Activated CD4-positive, CD25-positive, alpha-beta regulatory T cell treated with anti-CD3 and anti-CD28 coated beads, Interleukin-2, amount 50 U/mL, for 24 hours (primary cell): ENCODE data around the gene PHACTR1.

Source experiments
- ATAC-seq, 2 donors: fragments of 150-1000 bp; cut with Tn5 transposase; one replicate each; pipeline ENCODE4 v1.10.0; 2021; ENCODE audit warnings: mild to moderate bottlenecking in 1 of 2, moderate library complexity in 1 of 2

Gene PHACTR1

DNA sequence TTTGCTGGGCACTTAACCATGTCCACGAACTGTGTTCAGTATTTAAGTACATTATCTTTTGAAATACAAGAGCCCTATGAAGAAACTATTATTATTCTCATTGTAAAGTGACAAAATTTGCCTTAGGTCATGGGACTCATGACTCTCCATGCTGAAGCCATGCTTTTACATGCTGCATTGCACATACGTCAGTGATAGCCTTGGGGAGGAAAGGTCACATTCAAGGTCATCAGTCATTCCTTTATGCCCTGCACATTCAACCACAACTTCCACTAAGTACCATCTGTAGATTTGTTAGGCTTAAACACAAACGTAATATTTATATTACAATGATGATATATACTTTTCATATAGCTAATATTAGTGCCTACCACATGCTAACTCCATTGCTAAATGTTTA is 319.0 kb downstream of the PHACTR1 start:
- no peak for ATAC-seq

DNA sequence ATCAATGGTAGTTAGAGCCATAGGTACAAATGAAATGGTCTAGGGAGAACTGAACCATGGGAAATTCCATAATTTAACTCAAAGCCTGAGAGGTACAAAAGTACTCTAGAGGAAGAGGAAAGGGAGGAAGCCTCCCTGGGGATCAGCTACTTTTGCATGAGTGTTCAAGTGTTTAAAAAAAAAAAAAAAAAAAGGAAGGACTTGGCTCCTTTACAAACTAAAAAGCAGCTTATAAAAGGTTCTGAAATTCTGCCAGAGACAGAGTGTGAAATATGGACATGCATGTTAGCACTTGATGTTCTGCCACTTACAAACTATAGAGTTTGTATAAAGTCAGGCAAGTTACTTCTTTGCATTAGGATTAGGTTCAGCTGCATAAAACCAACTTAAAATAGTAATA is 321.7 kb downstream of the PHACTR1 start:
- no peak for ATAC-seq

DNA sequence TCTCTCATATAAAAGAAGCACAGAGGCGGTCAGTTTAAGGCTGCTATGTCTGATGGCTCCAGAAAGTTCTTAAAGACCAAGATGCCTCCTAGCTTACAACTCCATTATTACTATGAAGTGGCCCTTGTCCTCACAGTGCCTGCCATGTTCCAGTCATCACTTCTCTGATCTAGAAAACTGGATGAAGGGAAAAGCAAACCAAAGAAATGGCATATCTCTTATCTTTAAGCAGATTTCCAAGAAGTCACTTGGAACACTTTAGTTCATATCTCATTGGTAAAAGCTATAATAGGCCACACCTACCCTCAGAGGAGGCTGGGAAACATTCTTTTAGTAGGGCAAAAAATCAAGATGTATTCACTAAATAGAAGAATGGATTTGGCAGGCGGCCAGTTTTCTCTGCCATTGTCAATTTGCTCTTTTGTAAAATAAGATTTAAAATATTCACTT is 322.2 kb downstream of the PHACTR1 start:
- no peak for ATAC-seq

DNA sequence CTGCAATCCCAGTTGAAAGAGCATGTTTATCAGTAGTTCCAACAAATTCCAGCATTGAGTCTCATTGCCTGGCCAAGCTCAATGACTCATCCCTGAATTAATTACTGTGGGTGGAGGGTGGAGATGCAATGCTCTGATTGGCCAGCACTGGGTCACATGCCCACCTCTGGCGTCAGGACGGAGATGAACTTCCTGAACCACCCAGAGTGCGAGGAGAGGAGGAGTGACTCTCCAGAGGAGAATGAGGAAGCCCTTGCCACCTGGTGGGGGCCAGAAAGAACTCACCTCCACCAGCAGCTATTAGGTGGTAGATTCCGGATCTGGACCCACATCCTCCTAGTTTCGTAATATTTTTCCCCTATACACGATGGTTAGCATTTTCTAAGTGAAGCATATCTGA is 327.8 kb downstream of the PHACTR1 start:
- no peak for ATAC-seq

DNA sequence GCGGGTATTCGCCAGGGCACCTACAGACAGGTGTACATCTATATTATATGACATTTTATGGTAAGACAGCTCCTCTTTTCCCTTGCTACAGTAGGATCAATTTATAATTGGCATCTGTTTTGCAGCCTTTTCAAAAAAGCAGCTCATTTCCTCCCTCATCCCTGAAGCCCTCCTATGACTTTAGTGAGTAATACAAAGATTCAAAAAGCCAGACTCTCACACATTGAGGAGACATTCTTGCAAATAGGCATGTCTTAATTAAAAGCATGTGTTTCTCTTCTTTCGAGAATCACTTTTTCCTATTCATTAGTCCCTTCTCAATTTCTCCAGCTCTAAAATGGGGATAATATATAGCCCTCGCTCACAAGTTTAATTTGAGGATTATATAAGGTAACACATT is 328.3 kb downstream of the PHACTR1 start:
- no peak for ATAC-seq

DNA sequence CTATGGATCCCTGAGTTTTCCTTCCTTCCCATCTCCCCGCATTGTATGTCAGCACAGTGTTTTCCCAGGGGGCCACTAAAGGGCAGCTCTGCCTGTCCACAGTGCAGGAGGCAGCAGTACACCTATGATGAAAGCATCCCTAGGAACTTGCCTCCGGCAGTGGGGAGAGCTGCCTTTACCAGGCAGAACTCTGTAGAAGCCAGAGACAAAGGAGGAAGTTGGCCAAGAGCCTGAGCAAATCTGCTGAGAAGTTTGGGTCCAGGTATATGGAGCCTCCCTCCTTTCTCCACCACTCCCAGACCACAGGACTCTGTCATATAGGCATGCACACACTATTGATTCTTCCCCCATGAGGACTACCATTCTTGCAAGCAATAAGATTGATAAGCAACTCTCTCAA is 329.1 kb downstream of the PHACTR1 start:
- ATAC-seq = no peak

DNA sequence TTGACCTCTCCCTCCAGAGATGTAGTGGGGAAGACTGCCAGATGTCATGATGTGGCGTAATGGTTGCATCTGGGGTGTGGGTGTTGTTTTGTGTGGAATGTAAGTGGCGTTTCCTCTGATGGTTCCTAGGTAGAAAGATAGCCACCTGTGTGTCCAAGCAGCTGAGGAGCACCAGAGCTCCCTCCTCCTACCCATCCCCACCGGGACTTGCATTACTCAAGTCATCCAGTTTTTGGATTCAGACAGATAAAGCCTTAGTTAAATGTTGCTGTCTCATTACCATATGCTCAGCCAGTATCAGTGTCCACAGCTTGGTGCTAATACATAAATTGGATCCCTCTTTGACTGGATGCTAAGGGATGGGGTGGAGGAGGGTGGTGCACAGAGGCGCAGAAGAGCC is 329.5 kb downstream of the PHACTR1 start:
- ATAC-seq = no peak

DNA sequence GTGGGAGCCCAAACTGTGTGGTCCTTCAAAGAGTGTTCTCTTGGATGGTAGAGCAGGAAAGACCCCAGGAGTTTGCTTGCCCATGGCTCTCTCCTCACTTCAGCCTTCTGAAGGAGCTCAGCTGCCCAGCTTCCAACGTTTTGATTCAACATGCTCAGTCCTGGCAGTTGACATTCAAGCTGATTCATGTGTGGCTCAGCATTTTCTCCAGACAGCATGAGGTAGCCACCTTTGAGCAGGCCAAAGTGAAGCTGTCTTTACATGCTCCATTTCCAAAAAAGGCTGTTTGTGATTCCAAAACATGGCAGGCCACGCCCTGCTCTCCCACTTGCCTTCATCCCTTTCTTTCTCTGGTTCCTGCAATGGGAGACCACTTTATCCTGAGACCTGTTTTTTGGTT is 331.5 kb downstream of the PHACTR1 start:
- no peak for ATAC-seq

DNA sequence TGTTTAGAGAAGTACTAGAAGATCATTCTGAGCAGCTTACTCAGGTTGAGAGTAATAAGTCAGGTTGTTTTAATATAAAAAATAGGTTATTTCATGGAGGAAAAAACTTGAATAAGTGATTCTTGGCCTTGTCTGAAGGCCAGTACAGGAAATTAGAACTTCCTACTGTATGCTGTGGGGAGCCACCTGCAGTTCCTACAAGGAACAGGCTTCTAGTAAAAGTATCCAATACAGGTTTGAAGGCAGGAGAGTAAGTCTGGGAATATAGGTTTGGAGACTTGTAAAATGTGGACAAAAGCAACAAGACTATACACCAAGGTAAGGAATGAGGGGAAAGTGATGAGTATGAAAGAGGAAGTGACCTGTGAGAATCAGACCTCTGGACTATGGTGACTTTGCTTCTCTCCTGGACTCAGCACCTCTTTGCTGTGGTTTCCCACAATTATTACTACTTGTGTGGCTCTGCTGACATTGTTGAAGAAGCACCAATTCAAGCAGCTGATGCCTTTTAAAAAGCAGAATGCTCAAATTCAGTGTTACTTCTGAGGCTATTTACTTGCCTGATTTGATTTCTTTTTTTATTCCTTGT is 333.2 kb downstream of the PHACTR1 start:
- ATAC-seq = no peak

DNA sequence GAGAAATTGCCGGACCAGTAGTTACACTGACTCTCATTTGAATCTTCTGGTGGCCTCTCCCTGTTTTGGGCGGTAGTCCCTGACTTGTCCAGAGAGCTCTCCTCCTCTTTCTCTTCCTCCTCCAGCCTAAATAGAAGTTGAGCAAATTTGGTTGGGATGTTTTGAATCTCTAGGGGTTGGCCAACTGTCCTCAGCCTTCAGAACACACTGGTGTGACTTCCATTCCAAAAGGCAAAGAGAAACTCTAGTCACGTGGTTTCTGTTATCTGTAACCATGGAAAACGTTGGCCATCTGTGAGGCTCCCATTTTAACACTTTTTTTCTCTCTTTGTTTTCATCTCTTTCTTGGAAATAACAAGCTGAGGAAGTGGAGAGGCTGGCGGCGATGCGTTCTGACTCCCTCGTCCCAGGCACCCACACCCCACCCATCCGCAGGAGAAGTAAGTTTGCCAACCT is 336.5 kb downstream of the PHACTR1 start:
- ATAC-seq = no peak

DNA sequence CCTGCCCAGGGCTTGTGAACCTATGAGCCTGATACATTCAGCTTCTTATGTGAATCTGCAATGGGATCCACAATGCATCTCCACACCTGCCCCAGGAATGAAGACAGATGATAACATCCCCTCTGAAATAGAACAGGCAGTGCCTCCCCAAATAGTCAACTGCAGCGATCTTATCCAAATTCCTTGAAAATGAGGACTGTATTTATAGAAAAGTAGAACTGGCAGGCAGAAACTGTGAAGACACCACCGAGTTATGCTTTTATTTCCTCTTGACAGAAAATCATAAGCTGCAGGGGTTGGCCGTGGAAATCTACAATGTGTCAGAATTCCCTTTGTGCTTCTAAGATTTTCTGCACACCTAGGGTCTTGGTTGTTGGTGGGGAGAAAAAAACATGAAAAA is 341.5 kb downstream of the PHACTR1 start:
- ATAC-seq = no peak

DNA sequence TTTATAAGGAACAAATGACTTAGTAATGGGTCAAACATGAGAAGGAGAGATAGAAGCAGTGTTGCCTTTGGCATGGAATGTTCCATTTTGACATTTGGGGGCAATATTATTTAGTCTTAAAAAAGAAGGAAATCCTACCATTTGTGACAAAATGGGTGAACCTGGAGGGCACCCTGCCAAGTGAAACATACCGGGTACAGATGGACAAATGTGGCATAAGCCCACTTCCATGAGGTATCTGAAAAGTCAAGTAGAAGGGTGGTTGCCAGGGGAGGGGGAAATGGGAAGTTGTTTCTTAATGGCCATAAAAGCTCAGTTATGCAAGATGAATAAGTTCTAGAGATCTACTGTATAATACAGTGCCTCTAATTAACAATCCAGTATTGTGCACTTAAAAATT is 342.5 kb downstream of the PHACTR1 start:
- ATAC-seq = no peak

DNA sequence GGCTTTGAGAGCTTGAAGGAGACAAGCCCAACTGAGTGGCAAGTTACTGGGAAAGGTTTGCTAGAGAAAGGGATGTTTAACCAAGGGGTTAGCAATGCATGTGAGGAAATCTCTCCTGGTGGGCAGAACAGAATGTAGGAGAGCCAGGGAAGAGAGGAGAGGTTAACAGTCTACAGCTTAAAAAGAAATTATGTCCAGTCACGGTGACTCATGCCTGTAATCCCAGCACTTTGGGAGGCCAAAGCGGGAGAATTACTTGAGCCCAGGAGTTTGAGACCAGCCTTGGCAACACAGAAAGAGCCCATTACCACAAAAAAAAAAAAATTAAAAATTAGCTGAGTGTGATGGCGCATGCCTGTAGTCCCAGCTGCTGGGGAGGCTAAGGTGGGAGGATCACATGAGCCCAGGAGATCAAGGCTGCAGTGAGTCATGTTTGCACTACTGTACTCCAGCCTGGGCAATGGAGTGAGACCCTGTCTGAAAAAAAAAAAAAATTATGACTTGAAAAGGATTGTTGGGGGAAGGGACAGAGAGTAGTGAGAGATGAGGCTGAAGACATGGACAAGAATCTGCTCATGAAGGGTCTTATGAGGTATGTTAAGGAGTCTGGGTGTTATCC is 346.8 kb downstream of the PHACTR1 start:
- ATAC-seq = no peak

DNA sequence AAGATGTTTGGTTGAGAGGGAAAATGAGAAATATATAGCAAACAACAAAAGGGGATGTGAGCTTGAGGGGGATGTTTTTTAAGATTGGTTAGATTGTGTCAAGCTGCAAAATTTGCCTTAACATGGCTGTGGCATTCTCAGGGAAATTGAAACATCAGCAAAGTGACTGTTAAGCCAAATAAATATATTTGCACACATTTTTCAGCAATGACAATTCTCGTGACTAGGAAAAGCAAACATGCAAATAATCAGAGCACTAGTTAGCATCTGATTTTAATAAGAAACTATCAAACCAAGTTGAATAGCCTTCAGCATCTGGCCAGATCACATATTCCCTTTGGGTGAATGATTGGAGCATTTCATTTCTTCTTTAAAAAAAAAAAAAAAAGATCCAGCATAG is 349.0 kb downstream of the PHACTR1 start:
- no peak for ATAC-seq

DNA sequence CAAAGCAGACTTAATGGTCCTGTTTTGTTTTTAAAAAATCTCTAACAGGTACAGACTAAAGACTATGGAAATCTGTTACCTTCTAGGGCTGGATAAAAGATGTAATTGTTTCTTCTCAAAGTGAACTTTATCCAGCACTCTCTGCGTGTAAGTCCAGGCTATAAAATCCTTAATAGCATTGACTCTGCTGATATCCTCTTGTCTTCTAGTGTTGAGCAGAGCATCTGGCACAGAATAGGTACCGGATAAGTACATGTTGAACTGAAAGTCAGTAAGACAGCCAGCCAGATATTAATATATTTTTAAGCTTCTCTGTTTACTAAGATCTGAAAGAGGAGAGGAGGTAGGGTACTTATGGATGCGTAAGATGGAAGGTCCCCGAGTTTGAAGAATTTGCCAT is 349.5 kb downstream of the PHACTR1 start:
- no peak for ATAC-seq

DNA sequence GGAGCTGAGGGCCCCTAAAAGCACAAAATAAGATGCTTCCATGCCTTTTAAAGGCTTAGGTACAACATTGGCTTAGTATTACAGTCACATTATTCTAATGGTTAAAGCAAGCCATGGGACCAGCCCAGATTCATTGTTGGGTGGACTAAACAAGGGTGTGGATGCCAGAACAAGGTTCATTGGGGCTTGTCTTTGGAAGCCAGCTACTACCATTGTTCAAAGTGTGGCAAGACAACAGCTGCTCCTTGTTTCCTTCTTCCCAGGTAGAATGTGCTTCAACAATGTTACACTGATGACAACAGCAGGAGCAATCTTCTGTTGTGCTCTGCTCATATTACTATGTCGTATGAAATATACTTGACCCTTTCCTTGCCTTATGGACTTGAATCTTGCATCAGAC is 350.3 kb downstream of the PHACTR1 start:
- no peak for ATAC-seq

DNA sequence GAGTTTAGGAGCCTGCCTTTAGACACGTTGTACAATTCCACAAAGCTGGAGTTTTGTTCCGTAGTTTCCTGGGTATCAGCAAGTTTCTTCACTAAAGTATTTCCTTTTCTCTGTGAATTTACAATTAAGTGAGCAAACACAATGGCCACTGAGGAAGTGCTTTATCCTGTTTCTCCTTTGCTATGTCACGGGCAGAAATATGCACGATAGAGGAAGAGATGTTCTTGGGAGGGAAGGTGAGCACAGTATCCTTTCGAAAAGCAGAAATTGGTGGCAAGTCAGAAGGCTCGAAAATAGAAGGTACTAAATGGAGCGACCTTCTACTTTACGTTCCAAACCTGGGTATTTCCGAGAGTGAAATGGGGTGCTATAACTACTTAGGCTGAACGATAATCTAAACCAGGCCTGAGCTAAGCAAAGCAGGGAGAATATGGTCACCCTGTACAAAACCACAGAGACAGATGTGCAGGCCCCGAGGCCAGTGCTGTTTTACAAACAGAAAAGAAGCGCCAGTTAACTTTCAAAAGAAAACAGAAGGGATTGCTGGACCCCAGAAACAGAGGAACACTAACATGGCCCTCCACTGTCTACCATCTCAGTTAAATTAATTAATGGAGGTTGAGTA is 352.1 kb downstream of the PHACTR1 start:
- no peak for ATAC-seq

DNA sequence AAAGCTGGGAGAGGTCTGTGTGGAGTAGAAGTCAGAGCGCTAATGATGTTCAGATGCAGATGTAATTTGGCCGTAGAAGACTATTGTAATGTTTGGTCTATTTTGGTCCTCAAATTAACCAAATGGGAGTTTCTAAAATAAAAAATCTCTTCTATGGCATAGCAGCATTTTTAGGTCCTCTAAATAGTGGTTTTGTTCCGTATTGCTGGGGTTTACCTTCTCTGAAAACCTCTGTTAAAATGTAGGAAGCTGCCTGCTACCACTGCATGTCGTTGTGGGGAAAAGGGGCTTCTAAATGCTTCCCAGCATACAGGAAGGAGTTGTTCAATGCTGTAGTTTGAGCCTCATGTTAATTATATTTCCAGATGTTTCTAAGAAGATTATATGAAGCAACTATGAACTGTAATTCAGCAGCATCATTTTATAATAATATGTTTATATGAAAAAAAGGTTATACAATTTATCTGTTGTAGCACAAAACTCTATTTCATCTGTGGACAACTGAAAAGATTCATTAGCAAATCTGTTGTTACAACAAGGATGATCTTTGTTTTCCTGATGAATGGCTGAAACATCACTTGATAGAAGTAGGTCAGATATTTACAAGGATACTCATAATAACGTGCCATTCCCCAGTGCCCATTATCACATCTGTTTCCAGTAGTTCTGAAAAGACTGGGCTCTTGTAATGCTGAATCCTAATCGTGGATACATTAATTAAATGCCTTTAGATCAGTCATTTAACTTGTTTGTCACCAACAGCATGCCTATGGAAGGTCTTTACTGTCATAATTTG is 355.2 kb downstream of the PHACTR1 start:
- ATAC-seq = no peak

DNA sequence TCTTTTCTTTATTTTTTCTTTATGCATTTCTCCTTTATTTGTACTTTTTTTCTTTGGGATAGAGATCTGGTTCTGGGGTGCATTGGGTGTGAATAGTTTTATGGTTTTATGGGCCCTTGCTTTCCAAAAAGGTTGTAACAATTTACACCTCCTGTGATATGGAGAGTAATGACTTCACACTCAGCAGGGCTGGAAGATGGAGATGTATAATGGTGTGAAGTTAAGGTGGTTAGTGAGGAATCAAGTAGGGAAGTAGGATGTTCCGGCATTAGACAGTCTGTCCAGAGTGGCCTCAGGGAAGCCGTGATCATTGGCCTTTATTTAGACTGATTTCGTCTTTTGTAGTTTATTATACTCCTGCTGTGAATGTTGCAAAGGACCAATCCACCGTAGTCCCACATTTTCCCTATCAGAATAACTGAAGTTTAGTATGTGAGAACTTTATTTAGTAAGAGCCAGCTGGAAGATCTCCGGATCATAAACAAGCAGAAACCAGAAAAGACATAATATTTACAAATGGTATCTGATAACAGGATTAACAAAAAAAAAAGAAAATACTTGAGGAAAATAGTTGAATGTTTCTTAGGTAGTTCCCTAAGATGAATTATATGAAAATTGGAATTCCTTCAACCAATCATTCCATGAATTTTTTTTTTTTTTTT is 356.2 kb downstream of the PHACTR1 start:
- no peak for ATAC-seq

DNA sequence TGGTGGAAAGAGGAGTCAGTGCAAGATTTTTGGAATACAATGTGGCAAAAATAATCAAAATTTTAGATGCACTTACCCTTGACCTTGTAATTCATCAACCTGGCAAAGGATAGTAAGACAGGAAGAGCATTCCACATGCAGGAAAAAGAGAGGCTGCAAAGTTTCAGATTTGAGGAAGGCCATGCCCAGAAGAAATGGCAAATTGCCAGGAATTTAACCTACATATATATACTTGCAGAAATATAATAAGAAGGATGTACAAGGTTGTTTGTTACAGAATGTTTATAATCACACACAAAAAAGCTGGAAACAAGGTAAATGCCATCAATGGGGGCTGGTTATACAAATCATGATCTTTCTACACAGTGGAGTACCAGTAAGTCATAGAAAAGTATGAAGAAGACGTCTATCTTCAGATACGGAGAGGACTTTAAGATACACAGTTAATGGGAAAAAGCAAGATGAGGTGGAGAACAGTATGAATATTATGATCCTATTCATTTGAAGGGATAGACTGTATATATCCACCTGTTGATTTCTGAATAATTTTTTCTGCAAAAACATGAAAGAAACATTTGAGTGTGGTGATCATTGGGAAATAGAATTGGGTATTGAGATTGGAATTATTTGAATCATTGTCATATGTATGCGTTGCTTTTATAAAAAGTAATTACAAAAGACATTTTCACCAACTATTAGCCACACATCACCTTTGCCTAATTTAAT is 358.0 kb downstream of the PHACTR1 start:
- ATAC-seq = no peak

DNA sequence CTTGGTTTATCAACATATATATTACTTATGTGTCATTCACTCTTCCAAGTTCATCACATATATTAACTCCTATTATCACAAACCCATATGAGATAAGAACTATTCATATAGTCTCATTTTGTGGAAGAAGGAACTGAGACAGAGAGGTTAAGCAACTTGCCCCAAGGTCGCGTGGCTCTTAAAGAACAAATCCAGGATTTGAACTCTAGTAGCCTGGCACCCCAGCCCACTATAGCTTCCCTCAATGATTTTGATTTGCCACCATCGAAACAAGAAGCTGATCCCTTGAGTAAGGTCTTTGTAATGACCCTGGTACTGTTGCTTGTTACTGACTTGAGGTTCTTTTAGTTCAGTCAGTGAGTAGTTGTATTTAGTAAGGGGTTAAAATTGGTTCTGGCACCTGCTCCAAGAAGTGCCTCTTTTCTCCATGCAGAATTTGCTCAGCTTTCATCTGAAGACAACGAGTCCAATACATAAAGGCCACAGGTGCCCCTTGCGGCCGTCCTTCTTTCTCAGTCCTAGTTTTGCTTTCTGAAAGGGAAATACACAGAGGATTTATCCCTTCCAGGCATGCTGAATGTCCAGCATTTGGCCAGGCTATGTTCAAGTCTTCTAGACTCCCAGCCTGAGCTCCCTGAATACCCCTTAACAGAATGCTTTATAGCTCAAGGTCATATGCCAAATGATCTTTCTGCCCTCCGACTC is 358.7 kb downstream of the PHACTR1 start:
- ATAC-seq = no peak

DNA sequence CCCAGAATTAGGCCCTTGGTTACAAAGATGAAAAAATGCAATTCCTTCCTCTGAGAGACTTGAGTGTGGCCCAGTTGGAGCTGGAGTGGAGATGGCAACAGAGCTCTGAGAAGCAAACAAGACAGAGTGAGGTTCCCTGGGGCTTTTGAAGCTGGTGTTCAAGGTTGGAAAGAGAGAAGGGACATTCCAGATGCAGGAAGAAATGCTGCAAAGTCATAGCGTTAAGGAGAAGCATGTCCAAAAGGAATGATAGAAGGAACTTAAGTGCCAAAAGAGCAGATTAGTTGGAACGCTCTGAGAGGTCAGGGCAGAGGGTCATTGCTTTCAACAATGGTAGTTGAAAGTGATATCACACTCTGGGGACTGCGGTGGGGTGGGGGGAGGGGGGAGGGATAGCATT is 360.0 kb downstream of the PHACTR1 start:
- no peak for ATAC-seq
